Cerebellar cortex (tissue), 1 donor: Measurements from ENCODE around the gene FAM186B.

Experiments used
- DNase-seq: peaks from one replicate; pipeline ENCODE4 v3.0.0-alpha.2; 2015; ENCODE audit warnings: low spot score

The FAM186B gene

DNA sequence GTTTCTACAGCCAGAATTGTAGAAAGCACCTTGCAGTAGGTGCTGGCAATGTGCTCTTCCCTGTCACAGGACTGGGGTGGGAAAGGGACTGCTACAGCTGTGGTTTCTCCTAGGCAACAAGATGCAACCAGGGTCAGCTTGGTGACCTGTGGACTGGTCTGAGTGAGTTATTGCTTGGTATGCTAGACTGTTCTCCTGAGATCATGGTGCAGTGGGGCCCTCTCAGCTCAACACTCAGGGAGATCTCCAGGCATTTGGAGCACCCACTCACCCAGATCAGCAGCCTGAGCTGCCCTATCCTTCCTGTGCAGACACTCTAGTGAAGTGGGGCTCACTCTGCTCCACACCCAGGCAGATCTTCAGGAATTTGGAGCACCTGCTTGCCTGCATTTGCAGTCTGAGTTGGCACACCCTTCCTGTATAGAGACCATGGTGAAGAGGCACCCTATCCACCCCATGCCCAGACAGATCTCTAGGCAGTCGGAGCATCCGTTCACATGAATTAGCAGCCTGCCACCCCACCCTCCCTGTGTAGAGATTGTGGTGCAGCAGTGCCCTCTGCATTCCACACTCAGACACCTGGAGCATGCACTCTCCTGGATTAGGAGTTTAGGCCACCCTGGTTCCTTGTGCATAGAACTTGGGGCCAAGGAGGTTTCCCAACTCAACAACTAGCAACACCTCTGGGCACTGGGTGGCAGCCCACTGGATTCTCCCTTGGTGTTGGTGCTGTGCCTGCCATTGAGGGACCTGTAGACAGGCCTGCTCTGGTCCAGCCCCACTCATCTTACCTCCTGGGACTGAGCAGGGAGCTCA is 3.8 kb upstream of the FAM186B start:
- no peak for DNase-seq

DNA sequence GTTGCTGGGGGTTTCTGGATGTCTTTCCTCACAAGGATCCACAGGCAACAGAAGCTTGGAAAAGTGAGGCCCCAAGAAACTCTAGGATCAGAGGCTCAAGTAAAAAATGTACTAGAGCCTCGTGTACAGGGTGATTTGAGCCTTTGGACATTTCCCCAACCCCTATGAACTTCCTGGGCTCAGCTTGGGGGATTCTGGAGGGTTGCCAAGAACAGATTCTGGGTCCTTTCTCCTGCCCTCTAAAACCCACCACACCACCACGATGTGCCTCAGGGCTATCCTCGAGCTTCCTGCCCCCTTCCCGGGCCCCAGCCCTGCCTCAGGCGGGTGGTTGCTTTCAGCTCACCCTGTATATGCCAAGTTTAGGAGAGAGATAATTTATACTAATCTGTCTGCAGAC is 583 bp downstream of the FAM186B start:
- DNase-seq: no peak

DNA sequence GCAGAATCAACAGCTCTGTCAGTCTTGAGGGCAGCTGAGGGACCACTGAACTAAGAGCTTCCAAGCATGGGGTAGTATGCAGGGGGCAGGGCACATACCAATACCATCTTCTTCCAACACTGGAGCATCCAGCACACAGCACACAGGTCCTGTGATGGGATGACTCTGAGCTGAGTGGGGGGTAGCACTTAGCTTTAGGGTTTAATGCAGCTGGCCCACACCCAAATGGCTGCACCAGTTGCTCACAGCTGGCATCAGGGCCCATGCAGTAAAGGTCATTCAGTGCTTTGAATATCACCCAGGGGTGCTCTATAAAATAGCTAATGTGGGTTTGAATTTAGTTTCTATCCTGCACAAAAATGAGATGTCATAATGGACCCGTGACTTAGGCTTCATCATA is 1.7 kb downstream of the FAM186B start:
- no peak for DNase-seq

DNA sequence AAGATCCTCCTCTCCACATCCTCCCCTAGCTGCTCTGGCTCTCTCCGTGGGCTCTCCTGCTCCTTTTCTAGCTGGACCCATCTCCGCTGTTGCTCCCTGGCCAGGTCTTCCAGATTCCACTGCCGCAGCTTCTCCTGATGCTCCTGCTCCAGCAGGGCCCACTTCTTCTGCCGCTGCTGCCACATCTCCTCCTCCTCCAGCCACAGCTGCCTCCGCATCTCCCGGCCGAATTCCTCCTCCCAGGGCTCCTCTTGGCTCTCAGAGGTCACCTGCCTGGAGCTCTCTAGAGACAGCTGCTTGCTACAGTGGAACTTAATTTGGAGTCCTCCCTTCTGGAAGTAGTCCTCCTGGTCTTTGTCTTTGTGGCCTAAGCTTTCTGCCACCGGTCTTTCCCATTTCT is 5.5 kb downstream of the FAM186B start:
- no peak for DNase-seq

DNA sequence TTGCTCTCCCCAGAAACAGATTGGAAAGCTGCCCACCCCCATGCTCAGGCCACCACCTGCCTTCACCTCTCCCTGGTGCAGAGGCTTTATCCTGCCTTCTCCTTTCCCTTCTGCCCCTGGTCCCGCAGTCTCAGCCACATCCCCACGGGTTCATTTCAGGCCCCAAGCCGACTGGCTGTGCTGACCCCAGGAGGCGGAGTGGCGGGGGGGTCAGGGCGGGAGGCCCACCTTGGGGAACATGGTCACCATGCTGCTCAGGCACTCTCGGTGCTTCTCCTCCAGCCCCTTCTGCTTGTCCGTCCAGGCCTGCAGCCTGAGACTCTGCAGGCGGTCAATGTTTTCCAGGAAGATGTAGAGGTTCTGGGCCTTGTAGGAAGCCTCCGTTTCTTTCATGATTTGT is 6.9 kb downstream of the FAM186B start:
- DNase-seq: no peak

DNA sequence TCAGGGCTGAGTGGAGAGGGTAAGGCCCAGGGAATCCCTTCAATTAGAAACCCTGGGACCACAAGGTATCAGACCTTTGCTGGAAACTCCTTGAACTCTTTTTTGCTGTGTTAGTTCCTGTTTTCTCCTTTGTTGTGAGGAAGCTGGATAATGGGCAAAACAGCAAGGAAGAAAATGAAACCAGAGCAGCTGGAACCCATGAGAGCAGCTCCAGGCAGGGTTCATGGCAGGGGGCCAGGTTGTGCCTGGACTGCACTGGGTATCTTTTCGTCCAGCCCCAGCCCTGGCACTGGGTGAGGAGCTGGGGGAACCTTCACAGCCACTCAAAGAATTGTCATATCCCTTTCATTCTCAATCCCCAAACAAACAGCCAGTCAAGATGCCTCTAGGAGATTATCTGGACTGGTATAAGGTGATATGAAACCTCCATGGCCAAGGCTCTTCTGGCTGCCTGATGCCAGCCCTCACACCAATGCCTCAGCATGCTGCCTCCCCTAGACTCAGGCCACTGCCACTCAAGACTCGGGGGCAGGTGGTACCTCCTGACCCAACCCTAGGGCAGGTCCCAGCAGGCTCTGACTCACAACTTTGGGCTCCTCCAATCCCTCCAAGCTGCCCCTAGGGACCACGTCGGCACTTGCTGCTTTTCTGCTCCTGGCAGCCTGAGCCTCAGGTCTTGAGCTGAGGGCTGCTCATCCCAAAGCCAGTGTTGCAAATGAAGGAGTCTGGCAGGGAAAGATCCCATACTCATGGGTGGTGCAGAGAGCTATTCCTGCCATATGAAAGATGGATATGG is 16.5 kb downstream of the FAM186B start:
- no peak for DNase-seq

DNA sequence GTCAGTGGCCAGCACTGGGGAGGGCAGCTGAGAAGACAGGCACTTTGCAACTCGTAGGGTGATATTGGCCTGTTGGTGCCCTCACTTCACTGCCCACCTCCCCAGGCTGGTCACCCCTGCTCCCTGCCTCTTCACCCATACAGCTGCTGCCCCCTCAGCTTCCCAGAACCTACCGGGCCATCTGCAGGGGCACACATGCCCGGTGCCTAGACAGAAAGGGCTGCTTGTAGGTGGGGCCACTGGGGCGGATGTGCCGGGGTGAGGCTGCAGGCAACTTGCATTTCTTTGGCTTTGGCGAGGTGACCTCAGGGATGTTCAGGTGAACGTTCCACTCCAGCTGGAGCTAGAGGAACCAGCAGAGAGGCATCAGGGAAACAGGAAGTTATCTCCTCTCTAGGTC is 17.2 kb downstream of the FAM186B start:
- no peak for DNase-seq

DNA sequence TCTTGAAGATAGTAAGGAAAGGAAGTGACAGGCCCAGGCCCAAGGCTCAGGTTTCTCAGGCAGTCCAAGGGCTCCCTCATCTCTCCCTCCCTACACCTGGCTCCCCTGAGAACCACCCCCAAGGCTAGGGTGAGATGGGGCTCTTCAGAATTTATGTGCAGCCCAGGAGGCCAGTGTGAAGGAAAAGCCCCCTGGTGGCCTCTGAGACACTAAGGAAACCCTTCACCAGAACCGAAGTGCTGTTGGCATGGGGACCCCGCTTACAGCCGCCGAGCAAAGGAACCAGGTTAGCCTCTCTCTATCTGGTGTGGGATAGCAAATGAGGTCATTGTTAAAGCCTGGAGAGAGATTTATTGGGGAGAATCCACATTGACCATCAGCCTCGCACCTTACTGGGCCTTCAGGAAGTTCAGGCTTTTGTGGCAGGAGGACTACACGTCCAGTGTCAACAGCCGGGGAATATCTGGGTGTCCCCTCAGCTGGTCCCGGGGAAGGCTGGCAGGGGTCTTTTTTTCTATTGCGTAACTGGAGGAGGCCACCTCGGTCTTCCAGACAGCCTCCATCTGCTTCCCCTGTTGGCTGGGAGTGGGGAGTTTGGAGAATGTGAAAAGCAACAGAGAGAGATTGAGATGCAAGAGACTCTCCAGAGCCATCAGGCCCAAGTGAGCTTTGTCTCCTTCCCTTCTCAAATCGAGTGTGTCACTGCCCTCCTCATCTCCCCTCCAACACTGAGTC is 18.1 kb downstream of the FAM186B start:
- no peak for DNase-seq

DNA sequence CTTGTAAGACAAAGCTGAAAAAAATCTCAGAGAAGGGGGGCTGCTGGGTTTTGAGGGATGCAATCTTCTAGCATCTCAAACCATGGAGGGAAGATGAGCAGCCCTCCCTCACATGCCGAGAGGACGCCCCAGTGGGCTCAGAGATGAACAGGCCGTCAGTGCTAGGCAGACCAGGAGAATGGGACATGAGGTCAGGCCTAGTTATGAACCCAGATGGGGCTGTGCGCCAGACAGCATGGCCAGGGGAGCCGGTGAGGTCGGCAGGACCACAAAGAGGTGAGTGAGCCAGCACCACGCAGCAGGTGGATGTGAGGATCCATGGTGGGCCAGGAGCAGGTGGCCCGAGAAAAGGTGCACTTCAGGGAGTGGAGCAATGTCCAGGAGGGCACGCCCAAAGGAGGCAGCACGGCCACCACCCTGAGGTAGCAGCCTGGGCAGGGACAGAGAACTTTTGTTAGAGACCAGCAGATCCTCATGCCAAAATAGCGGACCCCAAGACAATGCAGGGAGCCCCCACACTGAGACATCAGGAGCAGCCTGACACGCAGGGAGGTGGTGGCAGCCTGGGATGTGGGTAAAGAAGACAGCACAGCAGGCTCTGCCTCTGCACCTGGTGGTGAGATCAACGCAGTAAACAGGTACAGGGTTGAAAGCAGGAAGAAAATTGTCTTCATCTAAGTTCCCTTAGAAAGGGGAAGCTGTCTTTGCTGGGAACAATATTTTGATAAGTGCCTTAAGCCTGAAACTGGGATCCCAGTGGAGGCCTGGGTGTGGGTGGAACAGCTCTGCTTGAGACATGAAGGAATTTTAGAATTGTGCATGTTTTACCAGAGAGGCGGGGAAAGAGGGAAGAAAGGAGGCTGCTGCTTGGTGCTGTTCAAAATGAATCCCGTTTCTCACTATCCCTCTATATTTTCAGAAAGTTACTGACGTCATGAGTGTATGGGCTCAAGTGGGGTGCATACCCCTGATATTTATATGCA is 19.7 kb downstream of the FAM186B start:
- no peak for DNase-seq

DNA sequence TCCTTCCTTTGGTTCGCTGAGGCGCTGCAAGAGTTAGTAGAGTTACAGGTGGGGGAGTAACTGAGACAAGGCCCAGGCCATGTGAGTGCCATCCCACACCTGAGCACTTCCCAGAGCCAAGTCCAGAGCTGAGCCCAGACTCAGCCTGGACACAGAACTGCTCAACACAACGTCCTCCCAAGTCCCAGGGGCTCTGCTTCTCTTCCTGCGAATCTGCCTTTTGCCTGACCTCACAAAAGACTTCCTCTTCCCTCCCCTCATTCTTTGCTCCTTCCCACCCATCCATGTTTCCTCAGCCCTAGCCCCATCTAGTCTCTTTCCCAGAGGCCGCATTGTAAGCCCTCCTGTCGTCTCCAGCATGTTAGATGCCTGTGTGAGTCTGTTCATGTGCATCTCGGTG is 20.8 kb downstream of the FAM186B start:
- DNase-seq: no peak

DNA sequence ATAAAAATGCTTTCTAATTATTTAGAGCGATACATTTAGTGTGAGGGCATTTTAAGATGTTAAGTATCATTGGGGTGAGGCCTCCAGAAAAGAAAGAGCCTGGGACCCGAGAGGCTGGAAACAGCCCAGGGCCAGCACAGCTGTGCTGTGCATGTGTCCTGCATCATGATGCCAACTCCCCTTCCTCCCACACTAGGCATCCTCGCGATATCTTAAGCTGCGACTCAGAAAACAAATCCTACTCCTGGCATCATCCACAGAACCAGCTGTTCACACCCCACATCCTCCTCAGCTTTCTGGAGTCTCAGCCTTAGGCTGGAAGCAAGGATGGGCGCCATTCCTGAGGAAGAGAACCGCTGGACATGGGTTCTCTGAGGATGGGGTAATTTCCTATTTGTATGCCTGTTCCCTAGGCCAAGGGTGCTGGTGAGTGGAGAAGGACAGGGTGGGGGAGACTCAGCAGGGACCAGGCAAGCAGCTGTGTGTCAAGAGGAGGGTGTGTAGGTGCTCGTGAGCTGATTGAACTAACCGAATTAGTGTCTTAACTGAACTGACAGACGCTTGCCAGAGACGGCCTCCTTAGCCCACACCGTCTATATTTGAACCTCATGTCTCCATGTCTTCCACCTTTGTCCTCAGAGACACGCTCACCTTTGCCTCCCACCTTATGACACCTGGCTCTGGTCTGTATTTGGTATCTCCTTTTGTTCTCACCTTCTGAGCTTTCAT is 21.9 kb downstream of the FAM186B start:
- no peak for DNase-seq

DNA sequence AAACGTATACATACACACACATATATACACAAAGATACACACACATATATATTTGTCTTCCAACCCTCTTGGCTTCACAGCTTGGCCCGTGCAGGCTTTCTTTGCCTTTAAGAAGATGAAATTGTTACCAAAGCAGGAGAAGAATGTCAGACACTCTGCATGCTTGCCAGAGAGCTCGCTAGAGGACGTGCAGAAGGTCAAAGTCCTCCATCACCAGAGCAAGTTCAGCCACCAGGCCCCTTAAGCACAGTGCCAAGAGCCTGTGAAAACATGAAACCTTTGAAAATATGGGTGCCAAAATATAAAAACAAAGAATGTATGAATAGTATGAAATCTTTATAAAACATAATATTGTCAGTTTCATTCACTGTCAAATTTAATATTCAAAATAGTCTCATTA is 22.6 kb downstream of the FAM186B start:
- DNase-seq: no peak

DNA sequence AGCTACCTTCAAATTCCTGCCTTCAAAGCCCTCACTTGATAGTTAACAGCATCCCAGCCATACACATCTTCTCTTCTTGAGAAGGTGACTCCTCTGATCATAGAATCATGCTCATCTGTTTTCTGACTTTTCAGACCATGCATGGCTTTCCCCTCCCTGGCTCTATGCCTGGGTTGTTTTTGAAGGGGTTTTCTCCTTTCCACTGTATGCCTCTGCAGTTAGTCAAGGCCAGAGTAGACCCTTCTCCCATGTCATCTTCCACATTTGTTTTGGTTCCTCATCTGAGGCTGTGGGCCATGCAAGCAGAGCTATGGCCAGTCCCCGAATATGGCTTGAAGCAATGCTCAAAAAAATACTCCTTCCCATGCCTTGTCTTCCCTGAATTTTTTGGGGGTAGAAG is 23.2 kb downstream of the FAM186B start:
- DNase-seq: no peak

DNA sequence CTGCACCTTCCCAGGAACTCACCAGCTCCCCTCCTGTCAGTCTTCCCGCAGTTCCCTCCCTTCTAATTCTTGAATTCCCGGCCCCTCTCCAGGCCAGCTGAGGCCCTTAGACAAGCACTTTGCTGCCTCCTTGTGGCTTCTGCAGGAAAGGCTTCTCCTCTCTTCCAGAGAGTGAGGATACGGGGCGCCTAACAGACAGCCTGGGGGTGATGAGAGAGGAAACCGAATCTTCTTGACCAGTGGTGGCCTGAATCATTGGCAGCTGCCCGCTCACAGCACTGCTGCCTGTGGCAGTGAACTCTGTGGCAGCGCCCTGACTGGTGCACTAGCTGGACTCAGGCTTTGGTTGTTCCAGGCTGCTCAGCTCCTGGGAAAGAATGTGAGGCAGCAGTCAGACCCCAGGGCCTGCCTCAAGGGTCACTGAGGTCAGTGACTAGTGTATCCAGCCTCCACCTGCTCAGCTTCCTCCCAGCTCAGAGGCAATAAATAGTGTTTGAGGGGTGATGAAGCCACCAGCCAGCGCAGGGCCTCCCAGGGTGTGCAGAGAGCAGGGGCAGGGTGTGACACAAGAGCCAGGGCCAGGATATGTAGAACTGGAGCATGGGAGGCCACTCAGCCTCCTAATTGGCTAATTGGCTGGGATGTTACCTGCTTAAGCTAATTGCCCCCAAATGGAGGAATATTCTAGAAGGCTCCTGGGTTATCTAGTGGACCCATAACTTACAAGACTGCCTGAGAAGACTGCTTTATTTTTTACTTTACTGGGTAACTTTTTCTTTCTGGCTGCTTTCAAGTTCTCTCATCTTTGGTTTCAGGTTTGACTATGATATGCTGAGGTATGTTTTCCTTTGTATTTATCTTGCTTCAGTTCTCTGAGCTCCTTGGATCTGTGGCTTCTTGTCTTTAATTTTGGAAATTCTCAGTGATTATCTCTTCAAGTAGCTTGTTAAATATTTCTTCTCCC is 24.6 kb downstream of the FAM186B start:
- DNase-seq: peak; percentile 86

DNA sequence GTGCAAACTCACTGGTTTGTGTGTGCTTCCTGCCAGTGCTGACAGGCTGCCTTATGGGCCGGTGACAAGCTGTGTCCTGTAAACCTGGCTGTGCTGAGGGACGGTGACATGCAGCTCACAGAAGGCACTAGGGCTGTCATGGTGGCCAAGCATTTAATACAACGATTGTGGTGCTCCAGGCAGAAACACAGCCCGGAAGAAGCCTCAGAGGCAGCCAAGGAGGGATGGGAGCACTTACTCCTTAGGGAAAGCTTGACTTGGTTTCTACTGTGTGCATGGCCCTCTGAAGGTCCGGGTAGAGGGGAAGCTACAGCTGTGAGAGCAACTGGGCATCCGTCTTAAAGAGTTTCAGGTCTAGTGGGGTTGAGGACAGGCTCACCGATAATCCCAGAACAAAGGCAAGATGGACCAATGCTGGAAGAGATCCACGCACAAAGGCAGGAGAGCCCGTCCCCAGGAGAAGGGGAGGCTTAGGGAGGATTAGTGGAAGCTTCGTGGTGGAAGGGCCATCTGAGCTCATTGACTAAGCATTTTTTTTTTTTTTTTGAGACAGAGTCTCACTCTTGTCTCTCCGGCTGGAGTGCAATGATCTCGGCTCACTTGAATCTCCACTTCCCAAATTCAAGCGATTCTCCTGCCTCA is 26.8 kb downstream of the FAM186B start:
- DNase-seq: no peak

DNA sequence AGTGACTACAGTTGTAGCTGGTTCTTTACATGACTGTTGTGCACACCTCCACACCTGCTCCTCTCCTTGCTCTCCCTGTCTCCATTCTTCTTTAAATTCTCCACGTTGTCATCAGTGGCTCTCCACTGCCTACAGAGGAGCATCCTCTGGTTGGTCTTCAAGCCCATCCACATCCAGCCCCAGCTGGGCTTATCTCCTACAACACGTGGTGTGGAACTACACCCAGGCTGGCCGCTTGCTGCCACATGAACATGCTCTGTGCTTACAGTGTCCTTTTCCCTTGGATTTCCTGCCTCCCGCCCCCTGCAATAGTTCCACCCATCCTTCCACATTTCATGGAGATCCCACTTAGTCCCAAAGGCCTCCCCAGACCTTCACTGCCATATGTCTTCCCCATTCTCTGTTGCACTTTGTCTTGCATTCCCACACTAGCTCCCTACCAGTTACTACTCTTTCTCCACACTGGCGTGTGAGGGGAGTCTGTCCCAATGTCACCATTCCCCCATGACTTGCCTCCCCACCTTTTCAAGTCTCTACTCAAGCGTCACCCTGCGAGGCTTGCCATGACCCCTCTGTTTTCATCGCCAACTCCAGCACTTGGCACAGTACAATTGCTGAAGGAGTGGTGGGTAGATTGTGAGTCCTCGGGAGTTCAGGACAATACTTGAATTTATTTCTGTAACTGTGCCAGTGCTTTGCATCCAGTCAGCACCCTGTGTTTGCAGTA is 27.7 kb downstream of the FAM186B start:
- DNase-seq: no peak

DNA sequence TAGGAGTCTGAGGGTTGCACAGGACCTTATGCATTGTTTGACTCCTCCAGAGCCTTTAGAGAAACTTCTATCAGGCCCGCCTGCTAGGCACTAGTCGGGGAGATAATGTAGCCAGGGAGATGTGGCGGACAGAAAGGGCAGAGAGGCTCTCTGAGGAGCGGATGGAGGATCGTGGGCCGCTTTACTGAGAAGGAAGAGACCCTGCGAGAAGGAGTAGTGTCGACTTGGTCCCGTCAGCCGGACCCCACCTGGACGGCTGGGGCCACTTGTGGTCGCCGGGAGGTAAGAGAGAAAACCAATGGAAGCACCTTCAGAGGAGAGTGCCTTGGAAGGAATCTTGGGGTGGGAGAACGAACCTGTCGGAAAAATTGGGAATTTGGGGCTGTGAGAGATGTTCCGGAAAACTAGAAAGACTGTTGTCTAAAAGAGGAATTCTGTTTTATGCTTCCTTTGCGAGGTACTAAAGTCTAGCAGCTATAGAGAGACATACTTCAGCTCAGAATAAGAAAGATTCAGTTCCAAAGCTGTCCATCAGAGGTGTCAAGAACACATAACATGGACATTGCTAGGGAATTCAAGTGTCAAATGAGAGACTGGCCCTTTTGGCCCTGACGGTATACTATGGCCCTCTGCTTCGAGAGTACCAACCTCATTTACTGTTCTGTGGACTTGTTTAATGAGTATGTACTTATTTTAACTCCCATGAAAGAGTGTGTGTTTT is 36.8 kb downstream of the FAM186B start:
- DNase-seq: no peak
